Ovary (tissue), 9 donors: ENCODE results near the gene UPP2. TPM values are rescaled to one million over a fixed set of nuclear protein-coding genes. Genes with fewer than 3 reads are reported as not detected.

Source experiments
- DNase-seq, 5 donors: peaks; one replicate each; pipeline ENCODE4 v3.0.0-alpha.2; 2019 to 2020
- H3K27ac ChIP-seq, 2 donors: fragments of 200-600 bp; one replicate each; pipeline versions ENCODE4 v1.5.1 to v1.8.0; 2019 to 2022
- H3K27me3 ChIP-seq: fragments of 200-600 bp; one replicate; pipeline ENCODE4 v1.8.0; 2022
- H3K36me3 ChIP-seq: fragments of 200-600 bp; sonication (generic); one replicate; pipeline ENCODE4 v1.5.1; 2019
- H3K4me1 ChIP-seq: one replicate; pipeline ENCODE4 v1.8.1; 2013; ENCODE audit warnings: mild to moderate bottlenecking, moderate library complexity; ENCODE audit not compliant: insufficient read depth
- H3K4me3 ChIP-seq: fragments of 200-600 bp; sonication (generic); one replicate; pipeline ENCODE4 v1.5.1; 2017
- H3K9me3 ChIP-seq, 2 donors: fragments of 200-600 bp in 1 of 2; sonication (generic) in 1 of 2; one replicate each; pipeline versions ENCODE4 v1.5.1 to v1.8.1; 2013 to 2019; ENCODE audit warnings: mild to moderate bottlenecking in 1 of 2, moderate library complexity in 1 of 2
- CTCF ChIP-seq, 3 donors: fragments of 450-650 bp in 2 of 3; fragments of 200-600 bp in 1 of 3; IDR thresholded peaks; one replicate each; pipeline versions ENCODE4 v1.5.1 to v1.8.0; 2016 to 2022; ENCODE audit warnings: antibody characterized with exemption in 3 of 3, mild to moderate bottlenecking in 1 of 3
- EP300 ChIP-seq: sonication (generic); formaldehyde crosslinking; IDR thresholded peaks from one replicate; pipeline ENCODE4 v1.6.1; 2017; ENCODE audit warnings: antibody characterized with exemption
- POLR2A ChIP-seq: fragments of 450-650 bp; IDR thresholded peaks from one replicate; pipeline ENCODE4 v1.6.1; 2017; ENCODE audit warnings: antibody characterized with exemption, mild to moderate bottlenecking, moderate library complexity
- WGBS, 3 donors: extraction: QIAGEN DNeasy Blood & Tissue Kit in 1 of 3; methylation state at CpG; one replicate each; pipeline versions ENCODE4 v1.1.5 to v1.1.7; 2013 to 2017; 5-methylcytosine and 5-hydroxymethylcytosine counted together
- intact Hi-C, 4 donors: fragments of 100-400 bp; cut with DNase I; formaldehyde crosslinking; loops; one replicate each; pipeline versions ENCODE4 v1.11.0 to v1.15.1; 2022 to 2023
- polyA plus RNA-seq, 2 donors: library from polyadenylated mRNA; stranded (reverse); fragments of 200-250 nt in 1 of 2; fragments of 350-450 nt in 1 of 2; fragmentation: Illumina TruSeq in 1 of 2; extraction: RNeasy Lipid Tissue Mini Kit (QIAGEN cat#74804) in 1 of 2; gene quantifications; one replicate each; pipeline ENCODE4 v1.2.3, GENCODE V29; 2013 to 2014
- total RNA-seq, 7 donors: library from RNA; depleted of rRNA in 2 of 7; stranded (reverse); fragments of >200 nt in 2 of 7; fragmentation: NEBNext Ultra II Directional in 3 of 7; extraction: Animal tissue kit (Norgen Biotek cat#: 25700) in 3 of 7; gene quantifications; one replicate each; pipeline versions ENCODE4 v1.1.0 to v1.2.4, GENCODE V29; 2016 to 2023
- donor health status: DM: no; HTN: no; CAD: no; lungs with moderate emphysema.
- donor health status: DM: no; HTN: no; CAD: no.
- donor health status: Bipolar disorder and iron deficiency.
- donor health status: DM: yes; HTN: yes; CAD: no.
- donor health status: DM: no; HTN: no; CAD: no.
- donor health status: DM: yes; HTN: yes; CAD: no.

Gene UPP2
- total and polyA plus RNA-seq, 9 donors = 0.08 to 0.28 (median 0.16) TPM; not detected in 3

- no peak for DNase-seq
- intact Hi-C loops = no loop called here
- Histone ChIP-seq H3K27me3 (no peaks in the 10 kb centered on the region), H3K36me3 (no peaks in the 10 kb centered on the region), H3K4me3 (no peak overlapping the region), H3K9me3 (no peaks in the 10 kb centered on the region), H3K27ac (no peak overlapping the region), H3K4me1 (no peaks in the 10 kb centered on the region)
- 61 to 81% (median 78%) methylated on average over 1 of the region's 1 CpG for WGBS, 3 donors
- TF ChIP-seq POLR2A (no peak), CTCF (IDR thresholded peaks at IDR 0.05) (no peak), EP300 (no peak)
These were observed 770 bp downstream of the UPP2 start for GRCh38 chr2:158102446-158102845.

- Histone ChIP-seq H3K27me3 (no peaks in the 10 kb centered on the region), H3K4me1 (no peaks in the 10 kb centered on the region), H3K27ac (no peak overlapping the region), H3K36me3 (no peaks in the 10 kb centered on the region), H3K9me3 (no peaks in the 10 kb centered on the region), H3K4me3 (no peak overlapping the region)
- WGBS, 3 donors = 68 to 79% (median 71%) methylated on average over 3 of the region's 3 CpGs
- no peak for TF ChIP-seq POLR2A
- TF ChIP-seq EP300 = no peak
- no peak for TF ChIP-seq CTCF (IDR thresholded peaks at IDR 0.05)
- no peak for DNase-seq
- intact Hi-C loops = no loop called here
These were observed 1.8 kb downstream of the UPP2 start for GRCh38 chr2:158103411-158104012.

- WGBS, 3 donors = 83 to 89% (median 87%) methylated on average over 5 of the region's 5 CpGs
- intact Hi-C loops = no loop called here
- Histone ChIP-seq H3K4me1 (no peaks in the 10 kb centered on the region), H3K27me3 (no peaks in the 10 kb centered on the region), H3K27ac (no peak overlapping the region), H3K9me3 (no peaks in the 10 kb centered on the region), H3K36me3 (no peaks in the 10 kb centered on the region), H3K4me3 (no peak overlapping the region)
- no peak for DNase-seq
- TF ChIP-seq POLR2A (no peak), CTCF (IDR thresholded peaks at IDR 0.05) (no peak), EP300 (no peak)
These were observed 3.2 kb downstream of the UPP2 start for GRCh38 chr2:158104903-158105302.

GRCh38 chr2:158112992-158113391 lies 11.3 kb downstream of the UPP2 start:
- intact Hi-C loops = no loop called here
- no peak for TF ChIP-seq POLR2A
- TF ChIP-seq CTCF (IDR thresholded peaks at IDR 0.05) = no peak
- no peak for TF ChIP-seq EP300
- no peaks in the 10 kb centered on the region for H3K36me3 ChIP-seq
- H3K9me3 ChIP-seq = no peaks in the 10 kb centered on the region
- no peak overlapping the region for H3K27ac ChIP-seq
- no peak for DNase-seq
- H3K4me1 ChIP-seq = no peaks in the 10 kb centered on the region
- no peak overlapping the region for H3K4me3 ChIP-seq
- no peaks in the 10 kb centered on the region for H3K27me3 ChIP-seq
- 32 to 38% (median 33%) methylated on average over 4 of the region's 4 CpGs for WGBS, 3 donors
